ENCODE results near the gene TOMM40.
"Not testable (repeated sequence)": the region's sequence is repeated elsewhere in the genome, so short reads cannot be mapped to it uniquely, and the experiment has no call there.

Gene TOMM40

DNA sequence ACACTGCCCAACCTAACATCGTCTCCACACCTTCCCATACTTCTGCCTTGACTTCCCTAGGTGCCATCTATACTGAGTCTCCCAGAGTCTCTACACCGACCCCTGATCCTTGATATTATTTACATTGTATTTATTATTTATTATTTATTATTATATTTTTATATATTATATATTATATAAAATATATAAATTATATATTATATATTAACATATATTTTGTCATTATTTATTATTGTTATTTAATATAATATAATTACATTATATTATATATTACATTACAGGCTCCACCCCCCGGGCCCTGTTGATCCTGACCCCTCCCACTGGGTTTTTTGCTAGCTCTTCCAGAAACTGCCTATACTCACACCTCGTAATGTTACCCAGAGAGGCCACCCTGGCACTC, 18.4 kb upstream of the TOMM40 start:
- DNase-seq, result no peak

DNA sequence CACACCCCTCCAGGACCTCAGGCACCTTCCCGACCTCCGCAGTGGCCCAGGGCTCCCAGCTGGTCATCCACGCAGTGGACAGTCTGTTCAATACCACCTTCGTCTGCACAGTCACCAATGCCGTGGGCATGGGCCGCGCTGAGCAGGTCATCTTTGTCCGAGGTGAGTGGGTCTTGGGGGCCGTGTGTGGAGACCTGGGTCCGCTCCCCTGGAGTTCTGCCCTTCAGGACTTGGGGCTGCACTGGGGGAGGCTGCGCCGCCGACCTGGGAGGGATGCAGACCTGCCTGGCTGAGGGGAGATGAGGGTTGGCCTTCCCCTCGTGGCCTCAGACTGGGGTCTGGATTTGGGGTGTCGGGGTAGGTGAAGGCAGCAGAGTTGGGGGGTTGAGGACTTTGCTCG, 16.7 kb upstream of the TOMM40 start:
- no peak for DNase-seq

DNA sequence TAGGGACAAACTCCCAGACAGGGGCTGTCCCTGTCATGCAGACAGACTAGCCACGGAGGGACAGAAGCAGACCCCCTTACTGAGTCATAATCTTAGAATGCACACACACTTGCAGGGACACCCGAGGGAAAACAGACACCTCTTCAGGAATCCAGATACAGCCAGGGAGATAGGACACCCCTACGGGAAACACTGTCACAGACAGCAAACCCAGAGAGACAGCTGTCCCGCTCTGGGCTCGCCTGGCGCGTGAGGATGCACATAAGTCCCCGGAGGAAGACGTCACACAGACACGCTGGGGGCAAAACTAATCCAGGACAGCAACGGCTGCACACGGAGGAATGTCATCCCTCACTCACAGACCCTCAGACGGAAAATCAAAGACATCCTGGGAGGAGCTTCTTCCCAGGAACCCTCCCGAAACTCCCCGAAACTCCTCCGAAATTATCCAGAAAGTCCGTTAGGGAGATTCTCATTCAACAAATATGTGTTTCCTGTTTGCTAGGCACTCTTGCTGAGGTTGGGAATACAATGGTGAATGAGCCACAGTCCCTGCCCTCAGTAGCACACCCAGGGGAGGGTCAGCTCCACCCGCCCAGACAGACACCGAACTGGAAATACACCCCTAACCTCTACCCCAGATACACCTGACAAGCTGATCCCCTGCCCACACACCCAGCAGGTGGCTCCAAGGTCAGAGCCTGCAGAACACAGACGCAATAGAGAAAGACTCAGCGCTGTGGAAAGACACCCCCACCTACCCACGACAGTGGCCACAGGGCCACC, 15.2 kb upstream of the TOMM40 start:
- DNase-seq, result no peak

DNA sequence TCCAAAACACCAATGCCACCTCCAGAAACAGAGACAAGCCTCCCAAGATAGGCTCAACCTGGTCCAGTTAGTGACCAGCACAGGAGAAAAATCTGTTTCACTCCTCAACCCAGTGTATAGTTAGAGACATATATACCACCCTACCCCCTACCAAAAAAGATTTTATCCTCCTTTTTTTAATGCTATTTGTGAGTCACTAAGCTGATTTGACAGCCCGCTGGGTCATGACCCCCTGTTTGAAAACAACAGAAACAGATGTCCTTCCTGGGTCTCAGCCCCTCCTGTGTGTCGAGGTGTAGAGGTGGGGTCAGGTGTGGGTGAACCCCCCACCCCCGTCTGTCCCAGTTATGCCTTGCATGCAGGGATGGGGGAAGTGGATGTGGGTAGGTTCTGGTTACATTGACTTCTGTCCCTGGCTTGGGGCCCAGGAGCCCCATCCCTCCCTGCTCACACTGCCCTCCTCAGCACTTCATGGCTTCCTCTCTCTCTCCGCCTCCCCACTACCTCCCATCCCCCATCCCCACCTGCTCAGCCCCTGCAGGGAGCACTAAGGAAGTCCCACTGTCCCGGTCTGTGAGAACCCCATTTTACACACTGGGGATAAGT, 14.0 kb upstream of the TOMM40 start:
- DNase-seq, result no peak

- no peak for DNase-seq
Observed at GRCh38 chr19:44878120-44878865, 12.8 kb upstream of the TOMM40 start.

DNA sequence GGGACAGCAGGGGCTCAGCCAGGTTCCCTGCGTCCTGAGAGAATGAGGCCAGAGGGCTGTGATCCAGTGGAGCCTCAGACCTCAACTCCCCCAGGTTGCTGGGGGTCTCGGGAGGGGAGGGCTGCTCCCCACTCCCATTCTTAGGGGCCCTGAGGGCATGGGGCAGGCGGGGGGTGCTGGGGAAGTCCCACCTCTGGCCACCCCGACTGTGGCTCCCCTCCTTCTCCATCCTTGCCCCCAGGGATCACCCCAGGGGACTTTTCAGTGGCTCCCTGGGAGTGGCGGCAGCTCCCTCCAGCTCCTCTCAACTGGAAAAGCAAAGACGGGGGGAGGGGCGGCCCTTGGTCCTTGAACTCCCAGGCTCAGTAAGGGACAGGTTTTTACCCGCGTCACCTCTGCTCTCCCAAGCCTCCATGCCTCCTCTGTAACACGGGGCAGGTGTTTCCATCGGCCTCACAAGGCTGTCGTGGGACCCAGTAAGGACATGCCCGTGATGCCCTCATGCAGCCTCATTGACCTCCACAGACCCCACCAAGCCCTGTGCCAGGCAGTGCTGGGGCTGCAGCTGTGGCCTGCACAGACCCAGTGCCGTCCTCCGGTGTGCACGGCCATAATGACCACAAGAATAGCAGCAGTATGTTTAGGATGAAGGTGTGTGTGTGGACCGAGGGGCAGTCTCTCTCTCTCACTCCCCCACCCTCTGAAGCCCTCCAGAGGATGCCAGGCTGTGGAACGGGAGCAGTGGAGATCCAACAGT, 11.6 kb upstream of the TOMM40 start:
- no peak for DNase-seq

DNA sequence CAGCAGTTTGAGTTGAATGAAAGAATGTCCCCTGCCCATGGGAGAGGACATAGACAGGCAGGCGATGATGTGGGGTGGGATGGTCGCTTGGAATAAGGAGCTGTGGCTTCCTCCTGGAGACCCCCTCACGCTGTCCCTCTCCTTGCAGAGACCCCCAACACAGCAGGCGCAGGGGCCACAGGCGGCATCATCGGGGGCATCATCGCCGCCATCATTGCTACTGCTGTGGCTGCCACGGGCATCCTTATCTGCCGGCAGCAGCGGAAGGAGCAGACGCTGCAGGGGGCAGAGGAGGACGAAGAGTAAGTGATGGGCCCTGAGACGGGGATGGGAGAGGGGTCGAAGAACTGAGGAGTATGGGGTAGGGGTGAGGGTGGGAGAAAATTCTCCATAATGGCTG, 9.0 kb upstream of the TOMM40 start:
- DNase-seq, result no peak

DNA sequence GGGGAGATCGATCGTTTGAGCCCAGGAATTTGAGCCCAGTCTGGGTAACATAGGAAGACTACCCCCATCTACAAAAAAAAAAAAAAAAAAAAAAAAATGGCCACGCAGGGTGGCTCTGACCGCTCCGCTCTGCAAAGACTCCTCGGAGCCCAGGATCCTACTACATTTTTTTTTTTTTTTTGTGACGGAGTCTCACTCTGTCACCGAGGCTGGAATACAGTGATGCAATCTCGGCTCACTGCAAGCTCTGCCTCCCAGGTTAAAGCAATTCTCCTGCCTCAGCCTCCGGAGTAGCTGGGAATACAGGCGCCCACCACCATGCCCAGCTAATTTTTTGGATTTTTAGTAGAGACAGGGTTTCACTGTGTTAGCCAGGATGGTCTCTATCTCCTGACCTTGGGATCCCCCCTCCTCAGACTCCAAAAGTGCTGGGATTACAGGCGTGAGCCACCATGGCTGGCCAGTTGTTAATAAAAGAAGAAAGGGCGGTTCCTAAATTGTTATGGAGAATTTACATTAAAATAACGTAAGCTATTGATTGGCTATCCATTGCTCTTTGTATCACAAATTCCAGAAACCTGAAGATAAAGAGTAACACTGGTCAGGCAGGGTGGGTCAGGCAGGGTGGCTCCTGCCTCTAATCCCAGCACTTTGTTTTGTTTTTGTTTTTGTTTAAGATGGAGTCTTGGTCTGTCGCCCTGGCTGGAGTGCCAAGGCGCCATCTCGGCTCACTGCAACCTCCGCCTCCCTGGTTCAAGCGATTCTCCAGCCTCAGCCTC, 8.2 kb upstream of the TOMM40 start:
- not testable (repeated sequence) for DNase-seq

- no peak for DNase-seq
Observed at GRCh38 chr19:44883922-44884321, 7.1 kb upstream of the TOMM40 start.

- no peak for DNase-seq
Observed at GRCh38 chr19:44884566-44884965, 6.5 kb upstream of the TOMM40 start.

GRCh38 chr19:44886141-44886540, 4.9 kb upstream of the TOMM40 start:
- no peak for DNase-seq

- no peak for DNase-seq
Observed at GRCh38 chr19:44887648-44888047, 3.4 kb upstream of the TOMM40 start.

DNA sequence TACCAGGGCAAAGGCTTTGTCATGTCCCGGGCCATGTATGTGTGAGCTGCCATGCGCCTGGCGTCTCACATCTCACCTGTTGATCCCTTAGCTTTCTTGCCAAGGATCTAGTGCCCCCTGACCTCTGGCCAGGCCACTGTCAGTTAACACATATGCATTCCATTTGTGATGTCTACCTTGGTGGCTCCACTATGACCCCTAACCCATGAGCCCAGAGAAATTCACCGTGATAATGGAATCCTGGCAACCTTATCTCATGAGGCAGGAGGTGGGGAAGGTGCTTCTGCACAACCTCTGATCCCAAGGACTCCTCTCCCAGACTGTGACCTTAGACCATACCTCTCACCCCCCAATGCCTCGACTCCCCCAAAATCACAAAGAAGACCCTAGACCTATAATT, 2.7 kb upstream of the TOMM40 start:
- not testable (repeated sequence) for DNase-seq

- no peak for DNase-seq
Observed at GRCh38 chr19:44889830-44890365, 1.2 kb upstream of the TOMM40 start.

DNA sequence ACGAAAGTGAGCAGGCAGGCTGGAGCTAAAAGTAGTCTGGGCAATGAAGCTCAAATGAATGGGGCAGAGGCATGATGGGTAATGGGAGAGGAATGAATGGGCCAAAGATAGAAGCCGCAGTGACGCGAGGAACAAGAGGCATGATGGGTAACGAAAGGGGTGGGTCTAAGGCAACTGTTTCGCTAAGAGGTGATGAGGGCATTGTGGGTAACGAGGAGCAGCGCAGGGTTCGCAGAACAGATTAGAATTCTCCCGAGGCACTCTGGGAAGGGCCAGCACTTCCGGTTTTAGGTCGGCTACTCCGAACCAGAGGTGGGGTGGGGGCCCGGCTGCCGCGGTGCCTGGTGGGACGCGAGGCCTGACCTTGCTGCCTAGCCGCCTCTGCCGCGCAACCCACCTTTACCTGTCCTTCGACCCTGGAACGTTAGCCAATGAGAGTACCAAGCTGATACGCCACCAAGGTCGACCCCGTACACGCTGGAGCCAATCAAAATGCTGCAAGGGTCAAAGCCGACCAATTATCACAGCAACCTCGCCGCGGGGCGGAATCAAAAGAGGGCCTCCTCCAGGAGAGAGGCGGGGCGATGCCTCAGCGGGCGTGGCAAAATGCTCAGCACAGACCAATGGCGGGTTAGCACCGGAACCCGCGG, 563 bp upstream of the TOMM40 start:
- DNase-seq, result peak; percentile 99

DNA sequence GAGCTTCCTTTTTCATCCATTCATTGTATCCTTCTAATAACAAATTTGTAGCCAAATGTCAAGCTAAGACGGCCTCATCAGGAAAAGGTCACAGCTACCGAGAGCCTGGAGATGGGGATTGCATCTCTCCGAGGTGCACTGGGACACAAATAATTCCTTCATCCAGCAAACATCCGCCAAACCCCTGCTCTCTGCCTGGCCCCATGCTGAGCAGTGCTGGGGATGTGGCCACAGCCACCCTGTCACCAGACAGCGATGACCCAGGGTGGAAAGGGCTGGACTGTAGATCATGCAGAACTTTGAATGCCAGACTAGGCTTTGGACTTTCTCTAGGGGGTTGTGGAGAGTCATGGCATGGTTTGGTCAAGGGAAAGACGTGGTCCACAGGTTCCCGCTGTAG, 1.9 kb downstream of the TOMM40 start:
- no peak for DNase-seq

DNA sequence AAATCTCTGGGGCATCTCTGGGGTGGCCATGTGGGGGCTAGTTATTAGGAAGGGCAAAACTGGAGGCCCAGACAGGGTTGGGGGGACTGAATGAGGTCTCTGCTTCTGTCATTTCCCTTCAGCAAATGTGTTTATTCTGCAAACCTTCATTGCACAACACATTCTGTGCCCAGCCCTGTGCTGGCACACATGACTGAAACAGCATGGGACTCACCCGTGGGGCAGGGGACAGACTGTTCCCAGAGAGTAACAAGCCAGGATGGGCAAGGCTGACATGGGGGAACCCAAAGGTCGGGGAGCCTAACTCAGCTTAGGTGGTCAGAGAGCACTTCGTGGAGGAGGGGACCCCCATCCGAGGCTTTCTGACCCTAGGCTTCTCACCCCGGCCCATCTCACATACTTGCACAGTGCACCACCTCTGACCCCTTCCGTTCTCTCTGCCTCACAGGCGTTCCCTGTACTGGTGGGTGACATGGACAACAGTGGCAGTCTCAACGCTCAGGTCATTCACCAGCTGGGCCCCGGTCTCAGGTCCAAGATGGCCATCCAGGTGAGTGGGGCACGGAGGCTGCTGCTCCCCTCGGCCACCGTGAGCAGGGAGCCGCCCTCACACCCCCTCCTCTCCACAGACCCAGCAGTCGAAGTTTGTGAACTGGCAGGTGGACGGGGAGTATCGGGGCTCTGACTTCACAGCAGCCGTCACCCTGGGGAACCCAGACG, 2.4 kb downstream of the TOMM40 start:
- DNase-seq, result no peak

- no peak for DNase-seq
Observed at GRCh38 chr19:44894052-44894400, 3.0 kb downstream of the TOMM40 start.

DNA sequence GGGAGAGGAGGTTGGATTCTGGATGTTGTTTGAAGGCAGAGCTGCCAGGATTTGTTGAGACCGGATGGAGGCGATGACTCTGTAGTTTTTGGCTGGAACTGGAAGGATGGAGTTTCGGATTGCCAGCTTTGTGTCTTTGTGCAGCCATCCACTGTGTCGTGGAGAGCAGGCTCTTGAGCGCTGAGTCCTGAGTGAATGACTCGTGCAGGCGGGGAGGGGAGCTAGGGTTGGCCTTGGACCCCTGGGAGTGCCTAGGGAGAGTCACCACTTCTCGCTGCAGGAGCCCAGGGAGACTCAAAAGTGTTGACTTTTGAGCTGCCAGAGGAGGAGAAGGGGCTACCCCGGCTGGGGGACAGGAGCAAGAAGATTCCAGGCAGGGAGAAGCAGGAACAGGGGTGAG, 3.9 kb downstream of the TOMM40 start:
- DNase-seq, result no peak

GRCh38 chr19:44897835-44898234, 6.8 kb downstream of the TOMM40 start:
- no peak for DNase-seq

Measured in eye (tissue), 1 donor.